Mesothelial cell of epicardium (in vitro differentiated cells): ENCODE results near the gene LOXL3. TPM values are rescaled to one million over a fixed set of nuclear protein-coding genes. Genes with fewer than 3 reads are reported as not detected.
"Not testable (repeated sequence)": the region's sequence is repeated elsewhere in the genome, so short reads cannot be mapped to it uniquely, and the experiment has no call there.

ENCODE experiments used
- DNase-seq, 2 experiments: peaks; one replicate each; pipeline ENCODE4 v3.0.0; 2021; ENCODE audit warnings: low spot score in 2 of 2; ENCODE audit not compliant: unreplicated experiment in 2 of 2
- H3K27ac Mint-ChIP-seq: 2 replicates; pipeline ENCODE4 v1.8.0; 2021; ENCODE audit warnings: mixed read lengths
- H3K27me3 Mint-ChIP-seq: 2 replicates; pipeline ENCODE4 v1.8.0; 2021; ENCODE audit warnings: low read depth, mixed read lengths
- H3K36me3 Mint-ChIP-seq: 2 replicates; pipeline ENCODE4 v1.8.0; 2021; ENCODE audit warnings: mixed read lengths
- H3K4me1 Mint-ChIP-seq: 2 replicates; pipeline ENCODE4 v1.8.0; 2021; ENCODE audit warnings: mixed read lengths
- H3K4me3 Mint-ChIP-seq: 2 replicates; pipeline ENCODE4 v1.8.0; 2021; ENCODE audit warnings: mild to moderate bottlenecking, moderate library complexity, mixed read lengths
- H3K9me3 Mint-ChIP-seq: 2 replicates; pipeline ENCODE4 v1.8.0; 2021; ENCODE audit warnings: mixed read lengths
- CTCF ChIP-seq: fragments of 200-600 bp; sonication (generic); IDR thresholded peaks from one replicate; pipeline ENCODE4 v1.5.0; 2021; ENCODE audit warnings: antibody characterized with exemption; ENCODE audit not compliant: unreplicated experiment
- total RNA-seq: library from RNA; stranded (reverse); gene quantifications from 3 replicates; pipeline ENCODE4 v1.2.1, GENCODE V29; 2021

LOXL3 gene
- total RNA-seq, 1 donor from 2014 or later = 26.7 TPM

- Mint-ChIP-seq H3K4me1 (peaks cover 8% of the 10 kb centered on the region), H3K27ac (no peak overlapping the region), H3K27me3 (peaks cover 36% of the 10 kb centered on the region)
These were observed 8.5 kb upstream of the LOXL3 start for GRCh38 chr2:74562126-74562775.

GRCh38 chr2:74561022-74561421 is 7.3 kb upstream of the LOXL3 start:
- not testable (repeated sequence) for H3K4me3 Mint-ChIP-seq, H3K9me3 Mint-ChIP-seq, H3K4me1 Mint-ChIP-seq, H3K36me3 Mint-ChIP-seq, H3K27ac Mint-ChIP-seq, DNase-seq
- H3K27me3 Mint-ChIP-seq = peaks cover 41% of the 10 kb centered on the region

More at GRCh38 chr2:74562126-74562775, 8.5 kb upstream of the LOXL3 start:
- Mint-ChIP-seq H3K9me3 (no peaks in the 10 kb centered on the region), H3K36me3 (no peaks in the 10 kb centered on the region), H3K4me3 (no peak overlapping the region)
- no peak for DNase-seq
- no peak for TF ChIP-seq CTCF

GRCh38 chr2:74560591-74560990 is 6.8 kb upstream of the LOXL3 start:
- H3K4me1 Mint-ChIP-seq = peaks cover 8% of the 10 kb centered on the region
- H3K27me3 Mint-ChIP-seq = peaks cover 40% of the 10 kb centered on the region
- no peak for TF ChIP-seq CTCF
- DNase-seq = no peak
- peaks cover 3% of the 10 kb centered on the region for H3K36me3 Mint-ChIP-seq
- H3K9me3 Mint-ChIP-seq = no peaks in the 10 kb centered on the region
- no peak overlapping the region for H3K27ac Mint-ChIP-seq
- no peak overlapping the region for H3K4me3 Mint-ChIP-seq

- no peak for TF ChIP-seq CTCF
- H3K4me3 Mint-ChIP-seq = no peak overlapping the region
- peaks cover 45% of the 10 kb centered on the region for H3K27me3 Mint-ChIP-seq
- H3K9me3 Mint-ChIP-seq = no peaks in the 10 kb centered on the region
- peaks cover 10% of the 10 kb centered on the region for H3K4me1 Mint-ChIP-seq
- no peak overlapping the region for H3K27ac Mint-ChIP-seq
- peaks cover 3% of the 10 kb centered on the region for H3K36me3 Mint-ChIP-seq
- no peak for DNase-seq
These were observed 6.2 kb upstream of the LOXL3 start for GRCh38 chr2:74559912-74560311.

- H3K36me3 Mint-ChIP-seq = peaks cover 3% of the 10 kb centered on the region
These were observed 4.8 kb upstream of the LOXL3 start for GRCh38 chr2:74558284-74559230.

More at GRCh38 chr2:74558284-74559230, 4.8 kb upstream of the LOXL3 start:
- DNase-seq = no peak
- TF ChIP-seq CTCF = no peak
- H3K27ac Mint-ChIP-seq = no peak overlapping the region
- peaks cover 42% of the 10 kb centered on the region for H3K27me3 Mint-ChIP-seq
- H3K9me3 Mint-ChIP-seq = no peaks in the 10 kb centered on the region
- peaks cover 13% of the 10 kb centered on the region for H3K4me1 Mint-ChIP-seq
- H3K4me3 Mint-ChIP-seq = no peak overlapping the region
